ENCODE results near the gene ACSS2.

ACSS2 gene

DNA sequence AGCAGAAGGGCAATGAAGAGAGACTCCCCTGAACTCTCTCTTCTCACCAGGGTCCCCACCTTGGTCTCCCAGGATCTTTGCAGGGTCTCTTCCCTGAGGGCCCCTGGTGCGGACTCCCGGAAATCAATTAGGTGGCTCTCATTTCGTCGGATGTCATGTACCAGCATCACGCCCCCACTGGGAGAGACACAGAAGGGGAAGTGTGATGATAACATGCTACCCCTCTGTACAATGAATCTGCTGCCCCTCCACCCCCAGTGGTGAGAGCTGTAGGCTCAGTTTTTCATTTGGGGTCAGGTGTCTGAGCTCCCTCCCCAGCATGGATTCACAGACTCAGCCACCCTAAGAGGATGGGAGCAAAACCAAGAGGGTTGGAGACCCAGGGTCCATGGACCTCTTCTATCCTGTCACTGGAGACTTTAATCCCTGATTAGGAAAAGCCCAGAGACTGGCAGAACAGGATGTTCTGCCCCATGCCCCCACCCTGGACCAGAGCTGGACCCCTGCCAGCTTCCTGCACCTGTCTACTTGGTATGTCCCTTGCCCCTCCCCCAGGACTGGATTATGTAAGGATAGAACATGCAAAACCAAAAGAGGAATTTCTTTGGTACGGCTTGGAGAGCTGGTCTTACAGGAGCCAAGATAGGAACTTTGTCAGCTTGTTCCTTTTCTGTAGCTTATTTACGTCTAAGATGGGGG lies 14.9 kb upstream of the ACSS2 start:
- H3K4me1 ChIP-seq (ENCODE audit: low read length) = no peaks in the 10 kb centered on the region
- no peak overlapping the region for H3K27ac ChIP-seq (ENCODE audit: low read length)
- H3K79me2 ChIP-seq (ENCODE audit: low read length) = no peaks in the 10 kb centered on the region
- no peak for TF ChIP-seq EZH2phosphoT487 (IDR thresholded peaks at IDR 0.05; ENCODE audit: low read length)
- TF ChIP-seq, protein P1, sequence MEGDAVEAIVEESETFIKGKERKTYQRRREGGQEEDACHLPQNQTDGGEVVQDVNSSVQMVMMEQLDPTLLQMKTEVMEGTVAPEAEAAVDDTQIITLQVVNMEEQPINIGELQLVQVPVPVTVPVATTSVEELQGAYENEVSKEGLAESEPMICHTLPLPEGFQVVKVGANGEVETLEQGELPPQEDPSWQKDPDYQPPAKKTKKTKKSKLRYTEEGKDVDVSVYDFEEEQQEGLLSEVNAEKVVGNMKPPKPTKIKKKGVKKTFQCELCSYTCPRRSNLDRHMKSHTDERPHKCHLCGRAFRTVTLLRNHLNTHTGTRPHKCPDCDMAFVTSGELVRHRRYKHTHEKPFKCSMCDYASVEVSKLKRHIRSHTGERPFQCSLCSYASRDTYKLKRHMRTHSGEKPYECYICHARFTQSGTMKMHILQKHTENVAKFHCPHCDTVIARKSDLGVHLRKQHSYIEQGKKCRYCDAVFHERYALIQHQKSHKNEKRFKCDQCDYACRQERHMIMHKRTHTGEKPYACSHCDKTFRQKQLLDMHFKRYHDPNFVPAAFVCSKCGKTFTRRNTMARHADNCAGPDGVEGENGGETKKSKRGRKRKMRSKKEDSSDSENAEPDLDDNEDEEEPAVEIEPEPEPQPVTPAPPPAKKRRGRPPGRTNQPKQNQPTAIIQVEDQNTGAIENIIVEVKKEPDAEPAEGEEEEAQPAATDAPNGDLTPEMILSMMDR (IDR thresholded peaks at IDR 0.05; ENCODE audit: low read length) = no peak
- TF ChIP-seq EZH2 (optimal IDR thresholded peaks at IDR 0.05; ENCODE audit: low read depth, low read length) = no peak
- no peaks in the 10 kb centered on the region for H3F3A ChIP-seq (ENCODE audit: insufficient read depth, low read length)
- no peaks in the 10 kb centered on the region for H3K9me2 ChIP-seq (replicated peaks; ENCODE audit: insufficient read depth, low read length)
- no peaks in the 10 kb centered on the region for H3K27me3 ChIP-seq (replicated peaks; ENCODE audit: insufficient read depth, low read length)
- H4K20me1 ChIP-seq (ENCODE audit: insufficient read depth, low read length) = no peaks in the 10 kb centered on the region
- H2AFZ ChIP-seq (ENCODE audit: low read length) = no peak overlapping the region
- H3K9ac ChIP-seq (ENCODE audit: low read length) = no peak overlapping the region
- H3K4me2 ChIP-seq (ENCODE audit: low read depth, low read length) = no peak overlapping the region
- DNase-seq = no peak
- no peak overlapping the region for H3K4me3 ChIP-seq (ENCODE audit: low read length)
- H3K9me3 ChIP-seq (replicated peaks; ENCODE audit: insufficient read depth, low read length) = no peaks in the 10 kb centered on the region
- H3K36me3 ChIP-seq (replicated peaks; ENCODE audit: insufficient read depth, low read length) = no peaks in the 10 kb centered on the region

DNA sequence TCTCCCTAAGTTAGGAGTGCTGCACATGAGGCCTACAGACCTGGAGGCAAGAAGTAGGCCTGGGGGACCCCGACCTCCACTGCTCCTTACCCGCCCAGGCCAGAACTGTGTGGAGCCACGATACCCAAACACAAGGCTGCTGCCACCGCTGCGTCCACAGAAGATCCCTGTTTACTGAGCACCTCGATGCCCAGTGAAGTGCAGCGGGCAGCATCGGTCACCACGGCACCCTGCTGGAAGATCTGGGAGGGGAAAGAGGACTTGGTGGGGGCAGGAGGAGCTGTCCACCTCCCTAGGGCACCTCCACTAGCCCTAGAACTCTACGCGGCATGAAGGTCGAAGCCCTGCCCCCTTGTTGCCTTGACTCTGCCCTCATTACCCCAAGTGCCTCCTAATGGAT lies 13.7 kb upstream of the ACSS2 start:
- Histone ChIP-seq H2AFZ (ENCODE audit: low read length) (no peak overlapping the region), H3K27me3 (replicated peaks; ENCODE audit: insufficient read depth, low read length) (no peaks in the 10 kb centered on the region), H3K9me3 (replicated peaks; ENCODE audit: insufficient read depth, low read length) (no peaks in the 10 kb centered on the region), H3K9ac (ENCODE audit: low read length) (no peak overlapping the region), H3K4me1 (ENCODE audit: low read length) (no peaks in the 10 kb centered on the region), H3K79me2 (ENCODE audit: low read length) (no peaks in the 10 kb centered on the region), H3K9me2 (replicated peaks; ENCODE audit: insufficient read depth, low read length) (no peaks in the 10 kb centered on the region), H3F3A (ENCODE audit: insufficient read depth, low read length) (no peaks in the 10 kb centered on the region), H4K20me1 (ENCODE audit: insufficient read depth, low read length) (no peaks in the 10 kb centered on the region), H3K4me2 (ENCODE audit: low read depth, low read length) (no peak overlapping the region), H3K27ac (ENCODE audit: low read length) (no peak overlapping the region), H3K4me3 (ENCODE audit: low read length) (no peak overlapping the region), H3K36me3 (replicated peaks; ENCODE audit: insufficient read depth, low read length) (no peaks in the 10 kb centered on the region)
- TF ChIP-seq EZH2phosphoT487 (IDR thresholded peaks at IDR 0.05; ENCODE audit: low read length) = no peak
- TF ChIP-seq, protein P1 (IDR thresholded peaks at IDR 0.05; ENCODE audit: low read length) = no peak
- no peak for TF ChIP-seq EZH2 (optimal IDR thresholded peaks at IDR 0.05; ENCODE audit: low read depth, low read length)
- DNase-seq = no peak

DNA sequence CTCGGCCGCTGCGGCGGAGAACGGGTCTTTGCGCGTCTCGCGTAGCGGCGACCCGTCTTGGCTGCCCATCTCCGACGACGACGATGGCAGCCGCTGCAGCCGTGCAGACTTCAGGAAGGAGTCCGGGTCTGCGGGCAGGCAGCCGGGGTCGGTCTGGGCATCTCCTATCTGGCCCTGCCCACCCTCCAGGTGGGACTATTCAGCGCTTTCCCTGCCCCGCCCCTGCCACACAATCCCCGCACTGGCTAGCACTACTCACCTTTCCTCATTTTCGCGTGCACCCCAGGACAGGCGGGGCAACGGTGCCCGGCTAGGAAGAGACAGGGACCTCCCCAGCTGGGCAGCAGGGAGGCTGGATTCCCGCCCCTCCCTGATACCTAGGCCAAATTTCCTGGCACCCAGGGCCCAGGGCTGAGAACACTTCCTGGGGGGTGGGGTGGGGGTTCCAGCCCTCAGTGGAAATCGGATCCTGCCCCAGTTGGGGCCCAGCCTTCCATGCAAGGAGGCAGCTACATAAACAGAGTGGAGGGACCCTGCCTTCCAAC lies 12.9 kb upstream of the ACSS2 start:
- Histone ChIP-seq H3K27ac (ENCODE audit: low read length) (no peak overlapping the region), H3K9ac (ENCODE audit: low read length) (no peak overlapping the region), H3K4me3 (ENCODE audit: low read length) (no peak overlapping the region), H3F3A (ENCODE audit: insufficient read depth, low read length) (no peaks in the 10 kb centered on the region), H2AFZ (ENCODE audit: low read length) (no peak overlapping the region), H3K27me3 (replicated peaks; ENCODE audit: insufficient read depth, low read length) (no peaks in the 10 kb centered on the region), H3K9me2 (replicated peaks; ENCODE audit: insufficient read depth, low read length) (no peaks in the 10 kb centered on the region), H3K9me3 (replicated peaks; ENCODE audit: insufficient read depth, low read length) (no peaks in the 10 kb centered on the region), H3K4me1 (ENCODE audit: low read length) (no peaks in the 10 kb centered on the region), H3K79me2 (ENCODE audit: low read length) (no peaks in the 10 kb centered on the region), H3K4me2 (ENCODE audit: low read depth, low read length) (no peak overlapping the region), H3K36me3 (replicated peaks; ENCODE audit: insufficient read depth, low read length) (no peaks in the 10 kb centered on the region), H4K20me1 (ENCODE audit: insufficient read depth, low read length) (no peaks in the 10 kb centered on the region)
- TF ChIP-seq EZH2 (optimal IDR thresholded peaks at IDR 0.05; ENCODE audit: low read depth, low read length) = no peak
- TF ChIP-seq, protein P1 (IDR thresholded peaks at IDR 0.05; ENCODE audit: low read length) = no peak
- no peak for TF ChIP-seq EZH2phosphoT487 (IDR thresholded peaks at IDR 0.05; ENCODE audit: low read length)
- DNase-seq = no peak
